ENCODE results near the gene FUT3. TPM values are rescaled to one million over a fixed set of nuclear protein-coding genes. Genes with fewer than 3 reads are reported as not detected.
"Not testable (repeated sequence)": the region's sequence is repeated elsewhere in the genome, so short reads cannot be mapped to it uniquely, and the experiment has no call there.

The FUT3 gene
- total and polyA plus RNA-seq, 2 donors (not counting 1 experiment from before 2014, with no cell fraction given) = not detected

- DNase-seq (ENCODE audit: low read depth in 2 of 2) = no peak
- Histone ChIP-seq H3K9me3 (ENCODE audit: control insufficient read depth, insufficient read depth, low read depth, low read length) (no peaks in the 10 kb centered on the region), H3K4me1 (ENCODE audit: control insufficient read depth, extremely low read depth, insufficient read depth, low read length) (no peaks in the 10 kb centered on the region), H3K36me3 (ENCODE audit: control insufficient read depth, insufficient read depth, low read length) (no peaks in the 10 kb centered on the region), H3K27me3 (ENCODE audit: control insufficient read depth, insufficient read depth, low read length) (peaks cover 2% of the 10 kb centered on the region), H2AFZ (ENCODE audit: low read length) (no peak overlapping the region), H3K27ac (ENCODE audit: insufficient read depth, low read length) (no peak overlapping the region), H3K4me2 (ENCODE audit: extremely low read depth, insufficient read depth, low read length) (no peak overlapping the region), H4K20me1 (ENCODE audit: control insufficient read depth, extremely low read depth, insufficient read depth, low read length) (no peaks in the 10 kb centered on the region), H3K9ac (ENCODE audit: insufficient read depth, low read length) (no peak overlapping the region), H3K79me2 (ENCODE audit: control insufficient read depth, insufficient read depth, low read length) (no peaks in the 10 kb centered on the region), H3K4me3 (replicated peaks in 1 of 4; ENCODE audit: control extremely low read depth in 1 of 4, insufficient read depth in 1 of 4, low read depth in 3 of 4, low read length in 4 of 4) (no peak overlapping the region)
- TF ChIP-seq EZH2 (IDR thresholded peaks at IDR 0.05; ENCODE audit: low read length, missing control alignments) (no peak), CTCF (conservative IDR thresholded peaks at IDR 0.05 in 1 of 2, IDR thresholded peaks at IDR 0.05 in 1 of 2; ENCODE audit: low read depth in 1 of 2, low read length in 2 of 2) (no peak)
These were observed 6.5 kb downstream of the FUT3 start for GRCh38 chr19:5844456-5845433.

GRCh38 chr19:5843295-5843927, 7.8 kb downstream of the FUT3 start:
- H3K9me3 ChIP-seq (ENCODE audit: control insufficient read depth, insufficient read depth, low read depth, low read length) = no peaks in the 10 kb centered on the region
- no peak overlapping the region for H3K27ac ChIP-seq (ENCODE audit: insufficient read depth, low read length)
- H2AFZ ChIP-seq (ENCODE audit: low read length) = no peak overlapping the region
- H3K27me3 ChIP-seq (ENCODE audit: control insufficient read depth, insufficient read depth, low read length) = peaks cover 2% of the 10 kb centered on the region
- no peaks in the 10 kb centered on the region for H3K79me2 ChIP-seq (ENCODE audit: control insufficient read depth, insufficient read depth, low read length)
- H3K4me1 ChIP-seq (ENCODE audit: control insufficient read depth, extremely low read depth, insufficient read depth, low read length) = no peaks in the 10 kb centered on the region
- DNase-seq (ENCODE audit: low read depth in 2 of 2) = no peak
- H3K4me2 ChIP-seq (ENCODE audit: extremely low read depth, insufficient read depth, low read length) = no peak overlapping the region
- no peak overlapping the region for H3K4me3 ChIP-seq (replicated peaks in 1 of 4; ENCODE audit: control extremely low read depth in 1 of 4, insufficient read depth in 1 of 4, low read depth in 3 of 4, low read length in 4 of 4)
- H4K20me1 ChIP-seq (ENCODE audit: control insufficient read depth, extremely low read depth, insufficient read depth, low read length) = no peaks in the 10 kb centered on the region
- no peaks in the 10 kb centered on the region for H3K36me3 ChIP-seq (ENCODE audit: control insufficient read depth, insufficient read depth, low read length)
- TF ChIP-seq CTCF (conservative IDR thresholded peaks at IDR 0.05 in 1 of 2, IDR thresholded peaks at IDR 0.05 in 1 of 2; ENCODE audit: low read depth in 1 of 2, low read length in 2 of 2) (no peak), EZH2 (IDR thresholded peaks at IDR 0.05; ENCODE audit: low read length, missing control alignments) (no peak)
- no peak overlapping the region for H3K9ac ChIP-seq (ENCODE audit: insufficient read depth, low read length)

- H3K79me2 ChIP-seq (ENCODE audit: control insufficient read depth, insufficient read depth, low read length); H3K4me3 ChIP-seq (replicated peaks in 1 of 4; ENCODE audit: control extremely low read depth in 1 of 4, insufficient read depth in 1 of 4, low read depth in 3 of 4, low read length in 4 of 4); H3K9me3 ChIP-seq (ENCODE audit: control insufficient read depth, insufficient read depth, low read depth, low read length); H3K36me3 ChIP-seq (ENCODE audit: control insufficient read depth, insufficient read depth, low read length); H3K4me2 ChIP-seq (ENCODE audit: extremely low read depth, insufficient read depth, low read length); H3K27me3 ChIP-seq (ENCODE audit: control insufficient read depth, insufficient read depth, low read length); H2AFZ ChIP-seq (ENCODE audit: low read length); H4K20me1 ChIP-seq (ENCODE audit: control insufficient read depth, extremely low read depth, insufficient read depth, low read length); H3K9ac ChIP-seq (ENCODE audit: insufficient read depth, low read length); DNase-seq (ENCODE audit: low read depth in 2 of 2); H3K27ac ChIP-seq (ENCODE audit: insufficient read depth, low read length); H3K4me1 ChIP-seq (ENCODE audit: control insufficient read depth, extremely low read depth, insufficient read depth, low read length): not testable (repeated sequence)
These were observed 9.5 kb downstream of the FUT3 start for GRCh38 chr19:5841735-5842111.
